SK-N-DZ (cell line): Measurements from ENCODE around the gene D2HGDH.
"Not testable (repeated sequence)": the region's sequence is repeated elsewhere in the genome, so short reads cannot be mapped to it uniquely, and the experiment has no call there.

Experiments used
- DNase-seq: peaks from one replicate; pipeline ENCODE4 v3.0.0-alpha.2; 2015; ENCODE audit warnings: low spot score

The D2HGDH gene

GRCh38 chr2:241791385-241791784 is 57.0 kb downstream of the D2HGDH start:
- not testable (repeated sequence) for DNase-seq

GRCh38 chr2:241793385-241793784 is 59.0 kb downstream of the D2HGDH start:
- DNase-seq = no peak

GRCh38 chr2:241794250-241794823 is 59.9 kb downstream of the D2HGDH start:
- no peak for DNase-seq

GRCh38 chr2:241795021-241795999 is 60.9 kb downstream of the D2HGDH start:
- DNase-seq = no peak

DNA sequence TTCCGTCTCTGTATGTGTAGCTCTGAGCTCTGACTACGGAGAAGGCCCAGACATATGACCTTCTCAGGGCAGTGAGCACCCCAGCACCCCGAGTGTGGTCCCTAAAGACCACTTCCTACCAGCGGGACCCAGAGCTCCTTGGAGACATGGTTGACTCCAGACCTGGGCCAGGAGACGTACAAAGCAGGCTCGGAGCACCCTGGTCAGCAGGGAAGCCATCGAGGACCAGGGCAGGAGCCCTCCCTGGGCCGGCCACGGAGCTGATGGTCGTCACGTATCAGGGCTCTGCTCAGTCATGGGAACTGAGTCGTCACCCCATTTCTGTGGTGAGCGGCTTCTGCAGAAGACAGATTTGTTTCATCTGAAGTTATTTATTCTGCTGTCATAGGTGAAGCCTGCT is 61.8 kb downstream of the D2HGDH start:
- DNase-seq = no peak

GRCh38 chr2:241796610-241797138 is 62.2 kb downstream of the D2HGDH start:
- DNase-seq = no peak

DNA sequence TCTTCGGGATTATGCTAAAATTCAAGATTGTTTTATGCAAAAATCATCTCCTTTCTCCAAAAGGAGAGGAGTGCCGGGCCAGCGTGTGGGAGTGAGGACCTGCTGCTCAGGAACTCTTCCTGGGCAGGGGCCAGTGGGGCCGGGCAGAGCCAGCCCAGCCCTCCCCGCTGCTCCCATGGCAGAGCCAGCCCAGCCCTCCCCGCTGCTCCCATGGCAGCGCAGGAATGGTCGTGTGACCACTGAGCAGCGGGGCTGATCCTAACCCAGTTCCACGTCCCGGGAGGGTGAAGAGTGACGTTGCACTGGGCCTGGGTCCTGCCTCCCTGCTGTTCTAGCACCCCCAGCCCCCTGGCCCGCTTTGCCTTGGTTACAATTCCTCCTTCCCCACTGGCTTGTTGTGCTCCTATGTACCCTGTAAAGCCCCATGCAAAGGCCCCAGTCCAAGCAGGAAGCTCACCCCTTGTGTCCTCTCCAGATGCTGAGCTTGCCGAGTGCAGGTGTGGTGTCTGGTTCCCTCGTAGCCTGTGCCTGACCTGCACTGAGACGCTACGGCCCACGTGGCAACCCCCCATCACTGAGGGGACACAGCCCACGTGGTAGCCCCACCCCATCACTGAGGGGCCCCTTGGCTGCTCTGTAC is 63.1 kb downstream of the D2HGDH start:
- DNase-seq = no peak

- DNase-seq = peak; percentile 72
Observed at GRCh38 chr2:241798081-241798630, 63.7 kb downstream of the D2HGDH start.

DNA sequence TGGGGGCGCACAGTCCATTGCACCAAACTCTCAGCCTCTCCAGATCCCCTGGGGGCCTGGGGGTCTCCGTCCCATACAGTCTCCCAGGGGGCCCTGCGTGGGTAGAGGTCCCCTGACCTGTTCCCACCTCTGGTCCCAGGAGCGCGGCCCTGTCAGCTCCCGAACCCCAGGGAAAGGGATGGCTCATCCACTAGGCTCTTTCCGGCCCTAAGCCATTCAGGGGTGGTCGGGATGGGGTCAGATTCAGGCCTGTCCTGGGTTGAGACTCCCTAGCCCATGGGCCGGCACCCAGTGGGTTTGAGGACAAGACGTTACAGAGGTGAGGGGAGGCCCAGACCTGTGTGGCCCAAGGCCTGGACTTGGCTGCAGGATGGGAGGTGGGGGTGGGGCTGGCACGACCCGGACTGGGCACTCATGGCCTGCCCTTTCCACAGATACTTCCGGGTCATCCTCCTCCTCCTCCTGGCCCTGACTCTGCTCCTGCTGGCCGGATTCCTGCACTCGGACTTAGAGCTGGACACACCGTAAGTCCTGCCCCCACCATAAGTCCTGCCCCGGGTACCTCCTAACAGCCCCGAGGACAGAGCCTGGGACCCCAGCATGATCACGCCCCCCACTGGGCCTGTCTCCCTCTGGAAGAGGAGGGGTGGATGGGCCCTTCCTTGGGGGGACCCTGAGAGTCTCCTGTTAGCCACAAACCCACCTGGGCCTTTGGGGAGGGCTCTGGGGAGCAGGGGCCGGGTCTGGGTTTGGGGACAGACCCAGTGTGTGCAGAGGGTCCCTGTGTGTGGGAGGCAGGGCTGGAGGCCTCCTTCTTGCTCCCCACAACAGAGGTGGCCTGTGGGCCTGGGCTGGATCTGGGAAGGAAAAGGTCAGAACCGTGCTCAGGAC is 64.4 kb downstream of the D2HGDH start:
- no peak for DNase-seq

GRCh38 chr2:241799522-241800197 is 65.2 kb downstream of the D2HGDH start:
- DNase-seq = no peak

GRCh38 chr2:241800198-241800903 is 65.9 kb downstream of the D2HGDH start:
- DNase-seq = not testable (repeated sequence)

- peak; percentile 78 for DNase-seq
Observed at GRCh38 chr2:241801611-241802420, 67.4 kb downstream of the D2HGDH start.

GRCh38 chr2:241802421-241803318 is 68.2 kb downstream of the D2HGDH start:
- no peak for DNase-seq

DNA sequence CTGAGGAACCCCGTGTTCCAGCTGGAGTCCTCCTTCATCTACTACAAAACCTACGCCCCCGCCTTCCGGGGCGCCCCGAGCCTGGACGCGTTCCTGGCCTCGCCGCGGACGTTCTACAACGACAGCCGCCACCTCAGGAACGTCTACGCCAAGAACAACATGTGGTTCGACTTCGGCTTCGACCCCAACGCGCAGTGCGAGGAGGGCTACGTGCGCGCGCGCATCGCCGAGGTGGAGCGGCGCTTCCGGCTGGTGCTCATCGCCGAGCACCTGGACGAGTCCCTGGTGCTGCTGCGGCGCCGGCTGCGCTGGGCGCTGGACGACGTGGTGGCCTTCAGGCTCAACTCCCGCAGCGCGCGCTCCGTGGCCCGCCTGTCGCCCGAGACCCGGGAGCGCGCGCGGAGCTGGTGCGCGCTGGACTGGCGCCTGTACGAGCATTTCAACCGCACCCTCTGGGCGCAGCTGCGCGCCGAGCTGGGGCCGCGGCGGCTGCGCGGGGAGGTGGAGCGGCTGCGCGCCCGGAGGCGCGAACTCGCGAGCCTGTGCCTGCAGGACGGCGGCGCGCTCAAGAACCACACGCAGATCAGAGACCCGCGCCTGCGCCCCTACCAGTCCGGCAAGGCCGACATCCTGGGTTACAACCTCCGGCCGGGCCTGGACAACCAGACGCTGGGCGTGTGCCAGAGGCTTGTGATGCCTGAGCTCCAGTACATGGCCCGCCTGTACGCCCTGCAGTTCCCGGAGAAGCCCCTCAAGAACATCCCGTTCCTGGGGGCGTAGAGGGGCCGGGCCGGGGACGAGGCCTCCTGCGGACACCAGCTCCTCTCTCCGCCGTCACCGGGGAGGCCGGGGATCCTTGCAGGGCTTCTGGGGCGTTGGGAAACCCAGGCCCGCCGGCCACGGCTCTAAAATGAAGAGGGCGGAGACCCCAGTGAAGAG is 69.2 kb downstream of the D2HGDH start:
- peak; percentile 74 for DNase-seq

- peak; percentile 77 for DNase-seq
Observed at GRCh38 chr2:241804326-241805229, 70.1 kb downstream of the D2HGDH start.
